GM18868 (cell line): ENCODE measurements around the gene AGBL4.

Experiments
- ATAC-seq: cut with Tn5 transposase; IDR thresholded peaks from one replicate; pipeline ENCODE4 v1.9.1; 2021; ENCODE audit warnings: mild to moderate bottlenecking, moderate library complexity; ENCODE audit not compliant: unreplicated experiment

Gene AGBL4

DNA sequence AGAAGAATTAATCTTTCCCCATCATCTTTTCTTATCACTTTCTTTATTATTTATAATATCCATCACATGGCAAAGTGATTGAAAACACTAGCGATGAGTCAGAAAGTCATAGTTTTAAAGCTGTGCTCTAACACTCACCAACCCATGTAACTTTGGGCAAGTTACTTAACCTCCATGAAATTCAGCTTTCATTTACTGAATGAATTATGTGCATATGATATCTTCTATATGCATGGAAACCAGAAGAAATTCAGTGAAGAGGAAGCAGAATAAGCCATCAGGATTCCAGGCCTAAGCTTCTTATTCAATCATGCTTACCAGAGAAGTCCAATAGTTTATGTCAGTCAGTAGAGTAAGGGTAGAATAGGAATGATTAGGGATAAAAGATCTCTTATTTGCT is 300.1 kb downstream of the AGBL4 start:
- no peak for ATAC-seq

DNA sequence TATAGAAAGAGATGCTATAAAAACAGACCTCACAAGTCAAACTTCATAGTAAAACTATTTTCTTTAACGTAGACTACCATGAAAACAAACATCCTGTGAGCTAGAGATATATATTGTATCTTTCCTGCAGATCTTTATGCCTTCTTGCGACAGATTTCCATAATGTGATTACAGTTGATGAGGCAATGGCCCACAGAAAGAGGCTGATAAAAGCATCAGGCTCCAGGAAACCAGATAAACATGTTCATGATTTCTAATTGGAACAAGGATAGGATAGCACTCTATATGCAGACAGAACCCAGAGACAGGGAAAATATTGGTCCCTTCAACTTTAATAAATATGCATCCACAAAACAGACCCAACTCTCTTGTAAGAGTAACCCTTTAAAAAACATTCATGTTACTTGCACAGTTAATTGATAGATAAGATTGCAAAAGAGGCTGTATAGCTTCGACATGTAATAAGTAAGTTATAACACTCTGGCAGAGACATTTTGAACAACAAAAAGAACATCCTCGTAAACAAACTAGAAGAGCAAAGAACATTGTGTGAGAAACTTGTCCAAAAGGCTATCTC is 329.4 kb downstream of the AGBL4 start:
- ATAC-seq, result no peak

DNA sequence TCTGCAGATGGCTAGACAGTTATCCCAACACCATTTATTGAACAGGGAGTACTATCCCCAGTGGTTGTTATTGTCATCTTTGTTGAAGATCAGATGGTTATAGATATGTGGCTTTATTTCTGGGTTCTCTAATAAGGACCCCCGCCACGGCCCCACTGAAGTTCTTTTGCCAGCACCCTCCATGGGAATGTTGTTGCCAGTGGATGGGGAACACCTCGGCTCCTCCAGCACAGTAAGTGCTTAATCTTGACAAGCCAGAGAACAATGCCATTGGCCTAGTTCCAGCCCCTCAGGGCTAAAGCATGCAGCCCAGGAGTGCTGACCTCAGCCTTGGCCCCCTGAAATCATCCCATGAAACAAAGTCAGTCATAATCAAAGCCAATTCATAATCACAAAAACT is 337.6 kb downstream of the AGBL4 start:
- ATAC-seq, result no peak

DNA sequence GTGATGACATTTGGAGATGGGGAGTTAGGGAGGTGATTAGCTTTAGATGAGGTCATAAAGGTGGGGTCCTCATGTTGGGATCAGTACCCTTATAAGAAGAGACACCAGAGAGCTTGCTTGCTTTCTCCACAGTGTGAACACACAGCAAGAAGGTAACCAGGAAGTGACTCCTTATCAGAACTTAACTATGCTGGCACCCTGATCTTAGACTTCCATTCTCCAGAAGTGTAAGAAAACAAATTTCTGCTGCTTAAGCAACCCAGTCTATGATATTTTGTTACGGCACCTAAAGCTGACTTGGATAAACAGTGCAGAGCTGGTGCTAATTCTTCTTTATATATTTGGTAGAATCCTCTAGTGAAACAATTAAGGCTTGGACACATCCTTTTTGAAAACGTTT is 346.0 kb downstream of the AGBL4 start:
- no peak for ATAC-seq

DNA sequence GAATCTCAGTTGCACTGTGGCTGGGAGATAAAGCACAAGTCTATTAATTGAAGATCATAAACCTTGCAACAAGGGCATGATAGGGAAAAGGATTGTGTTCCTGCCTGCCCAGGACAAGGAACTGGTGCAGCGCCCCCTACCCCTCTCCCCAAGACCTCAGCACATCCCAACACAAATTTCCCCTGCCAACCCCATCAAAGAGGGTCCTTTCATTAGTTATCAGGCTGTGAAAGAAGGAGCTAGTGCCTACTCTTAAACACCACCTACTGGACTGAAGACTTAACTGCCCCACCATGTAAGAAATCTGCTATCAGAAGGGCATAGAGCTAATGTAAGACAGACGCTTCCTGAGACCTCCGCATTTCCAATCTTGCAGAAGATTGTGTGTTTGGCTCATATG is 372.6 kb downstream of the AGBL4 start:
- no peak for ATAC-seq

DNA sequence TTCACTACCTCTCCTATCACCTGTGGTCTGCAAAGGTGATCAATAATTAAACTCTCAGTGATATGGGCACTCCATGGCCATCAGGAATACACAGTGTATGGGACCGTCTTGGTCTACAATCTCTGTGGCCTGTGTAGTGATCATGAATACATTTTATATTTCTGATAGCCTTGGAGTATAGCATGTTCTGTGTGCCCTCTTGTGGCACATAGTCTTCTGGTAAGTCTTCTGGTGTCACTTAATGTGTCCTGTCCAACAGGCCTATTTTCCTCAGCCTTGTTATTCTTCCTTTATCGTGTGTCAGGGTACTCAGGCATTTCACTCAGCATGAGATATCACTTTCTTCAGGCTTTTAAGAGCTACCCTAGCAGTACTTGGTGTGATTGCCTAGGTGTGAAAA is 393.6 kb downstream of the AGBL4 start:
- no peak for ATAC-seq

DNA sequence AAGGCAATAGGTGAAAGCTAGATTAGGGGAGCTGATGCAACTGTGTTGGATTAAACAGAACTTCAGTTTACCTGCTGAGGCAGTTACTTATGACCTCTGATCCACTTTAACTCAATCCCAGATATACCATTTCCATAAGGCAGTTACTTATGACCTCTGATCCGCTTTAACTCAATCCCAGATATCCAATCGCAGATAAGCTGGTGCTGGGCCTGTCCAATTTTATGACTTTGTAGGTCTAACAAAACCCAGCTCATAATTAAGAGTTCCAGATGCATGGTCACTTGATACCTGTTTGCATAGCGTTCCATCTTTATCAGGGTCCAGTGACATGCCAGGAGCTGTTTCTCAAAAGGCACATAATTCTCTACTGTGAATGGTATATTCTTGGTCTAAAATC is 396.0 kb downstream of the AGBL4 start:
- ATAC-seq, result no peak

DNA sequence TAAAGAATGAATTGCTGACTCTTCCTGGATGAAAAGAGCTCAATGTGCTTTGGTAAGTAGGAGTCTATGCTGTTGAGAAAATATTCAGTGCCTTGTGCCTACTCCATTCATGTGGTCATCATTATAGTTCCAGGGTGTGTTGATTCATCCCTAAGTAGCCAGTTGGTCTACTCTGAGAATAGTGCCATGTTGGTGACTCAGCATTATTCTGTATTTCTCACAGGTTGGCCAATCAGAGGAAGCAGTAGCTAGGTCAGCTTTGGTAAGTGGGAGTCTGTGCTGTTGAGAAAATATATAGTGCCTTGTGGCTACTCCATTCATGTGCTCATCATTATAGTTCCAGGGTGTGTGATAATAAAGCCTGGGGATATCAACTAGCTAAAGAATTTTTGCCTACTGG is 397.3 kb downstream of the AGBL4 start:
- ATAC-seq, result no peak

DNA sequence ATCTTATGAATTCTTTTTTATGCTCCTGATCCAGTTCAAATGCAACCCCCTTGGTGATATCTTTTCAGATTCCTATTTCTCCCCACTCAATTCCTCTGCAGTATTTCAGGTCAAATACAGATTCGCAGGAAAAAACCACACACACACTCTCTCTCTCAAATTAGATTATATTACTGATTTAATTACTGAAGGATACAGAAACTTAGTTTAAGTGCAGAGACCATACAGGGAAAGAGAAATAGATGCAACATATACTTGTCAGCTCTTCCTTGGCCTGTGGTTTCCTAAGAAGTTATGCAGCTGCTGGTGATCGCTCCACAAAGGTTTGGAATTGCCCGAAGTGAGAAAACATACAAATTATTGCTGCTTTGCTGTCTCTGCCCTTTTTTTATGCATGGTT is 400.9 kb downstream of the AGBL4 start:
- ATAC-seq, result no peak

DNA sequence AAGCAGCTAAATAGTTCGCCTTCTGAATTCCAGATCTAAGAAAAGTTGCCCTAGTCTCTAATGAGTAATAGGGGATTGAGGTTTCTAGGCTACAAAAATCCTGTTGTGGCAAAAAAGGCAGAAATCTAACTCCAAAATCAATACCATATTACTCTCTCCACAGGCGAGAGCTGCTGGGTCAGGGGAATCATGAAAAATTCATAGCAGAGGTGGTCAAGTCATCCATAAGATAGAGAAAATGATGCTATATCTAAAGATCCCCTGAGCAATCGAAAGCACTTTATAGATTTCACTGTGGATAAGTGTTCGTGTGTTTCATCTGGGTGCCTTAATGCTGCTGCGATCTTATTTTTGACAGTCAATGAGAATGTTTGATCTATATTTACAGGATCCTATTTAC is 417.7 kb downstream of the AGBL4 start:
- ATAC-seq, result no peak

DNA sequence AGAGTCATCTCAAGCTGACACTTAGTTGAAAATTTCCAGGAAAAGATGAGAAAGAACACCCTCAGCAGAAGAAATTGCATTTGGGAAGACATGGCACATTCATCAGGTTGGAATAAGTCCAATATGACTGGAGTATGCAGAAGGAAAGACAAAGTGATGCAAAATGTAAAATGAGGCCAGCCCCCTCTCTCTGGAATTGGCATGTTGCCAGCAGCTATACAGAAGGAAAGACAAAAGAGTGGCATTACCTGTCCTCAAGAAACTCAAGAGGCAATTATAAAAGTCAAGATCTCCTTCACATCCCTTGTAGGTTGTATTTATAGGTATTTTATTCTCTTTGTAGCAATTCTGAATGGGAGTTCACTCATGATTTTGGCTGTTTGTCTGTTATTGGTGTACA is 426.3 kb downstream of the AGBL4 start:
- ATAC-seq, result no peak

DNA sequence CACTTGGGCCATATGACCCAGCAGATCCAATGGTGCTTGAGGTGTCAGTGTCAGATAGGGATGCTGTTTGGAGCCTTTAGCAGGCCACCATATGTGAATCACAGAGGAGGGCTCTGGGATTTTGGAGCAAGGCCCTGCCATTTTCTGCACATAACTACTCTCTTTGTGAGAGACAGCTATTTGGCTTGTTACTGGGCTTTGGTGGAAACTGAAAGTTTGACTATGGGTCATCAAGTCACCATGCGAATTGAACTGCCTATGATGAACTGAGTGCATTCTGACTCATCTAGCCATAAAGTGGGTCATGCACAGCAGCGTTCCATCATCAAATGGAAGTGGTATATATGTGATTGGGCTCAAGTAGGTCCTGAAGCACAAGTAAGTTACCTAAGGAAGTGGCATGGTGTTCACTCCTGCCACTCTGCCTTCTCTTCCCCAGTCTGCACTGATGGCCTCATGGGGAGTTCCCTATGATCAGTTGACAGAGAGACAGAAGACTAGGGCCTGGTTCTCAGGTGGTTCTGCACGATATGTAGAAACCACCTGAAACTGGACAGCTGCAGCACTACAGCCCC is 447.3 kb downstream of the AGBL4 start:
- no peak for ATAC-seq

DNA sequence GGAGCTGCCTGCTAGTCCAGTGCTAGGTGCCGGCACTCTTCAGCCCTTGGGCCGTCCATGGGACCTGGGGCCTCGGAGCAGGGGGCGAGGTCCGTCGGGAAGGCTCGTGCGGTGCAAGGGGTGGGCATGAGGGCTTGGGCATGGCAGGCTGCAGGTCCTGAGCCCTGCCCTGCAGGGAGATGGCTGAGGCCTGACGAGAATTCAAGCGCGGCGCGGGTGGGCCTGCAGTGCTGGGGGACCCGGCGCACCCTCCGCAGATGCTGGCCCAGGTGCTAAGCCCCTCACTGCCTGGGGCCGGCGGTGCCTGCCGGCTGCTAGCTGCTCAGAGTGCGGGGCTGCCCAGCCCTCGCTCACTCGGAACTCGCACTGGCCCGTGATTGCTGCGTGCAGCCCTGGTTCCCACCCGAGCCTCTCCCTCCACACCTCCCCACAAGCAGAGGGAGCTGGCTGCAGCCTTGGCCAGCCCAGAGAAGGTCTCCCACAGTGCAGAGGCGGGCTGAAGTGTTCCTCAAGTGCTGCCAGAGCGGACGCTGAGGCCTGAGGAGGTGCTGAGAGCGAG is 467.0 kb downstream of the AGBL4 start:
- ATAC-seq, result no peak

DNA sequence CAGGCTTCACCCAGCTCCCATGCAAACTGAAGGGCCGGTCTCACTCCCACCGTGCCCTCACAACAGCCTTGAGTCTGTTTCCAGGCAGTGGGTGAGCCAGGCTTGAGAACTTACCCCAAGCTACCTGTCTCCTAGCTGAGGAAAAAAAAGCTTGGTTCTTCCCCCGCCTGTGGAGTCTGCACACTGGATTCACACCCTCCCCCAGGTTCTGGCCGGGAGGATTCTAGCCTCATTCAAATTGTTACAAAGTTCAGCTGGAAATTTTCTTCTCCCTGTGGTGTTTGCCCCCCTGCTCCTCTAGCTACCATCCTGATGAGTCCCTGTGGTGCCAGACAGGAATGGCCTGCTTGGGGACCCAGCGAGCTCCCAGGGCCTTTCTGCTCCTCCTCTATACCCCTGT is 471.7 kb downstream of the AGBL4 start:
- ATAC-seq, result no peak

DNA sequence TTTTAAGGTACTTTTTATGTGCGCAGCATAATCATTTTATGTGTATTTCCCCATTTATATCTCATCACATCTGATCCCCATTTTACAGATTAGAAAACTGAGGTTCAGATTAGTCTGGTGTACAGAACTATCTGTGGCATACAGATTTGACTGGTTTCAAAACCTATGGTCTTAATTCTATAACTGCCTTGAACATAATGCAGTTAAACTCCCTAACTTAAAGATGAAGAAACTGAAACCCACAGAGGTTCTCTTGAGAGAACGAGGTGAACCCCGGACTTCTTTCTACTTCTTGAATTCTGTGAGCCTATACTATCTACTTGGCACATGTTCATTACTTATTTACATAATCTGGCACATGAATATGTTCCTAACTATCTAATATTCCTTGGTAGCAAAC is 479.1 kb downstream of the AGBL4 start:
- ATAC-seq, result no peak

DNA sequence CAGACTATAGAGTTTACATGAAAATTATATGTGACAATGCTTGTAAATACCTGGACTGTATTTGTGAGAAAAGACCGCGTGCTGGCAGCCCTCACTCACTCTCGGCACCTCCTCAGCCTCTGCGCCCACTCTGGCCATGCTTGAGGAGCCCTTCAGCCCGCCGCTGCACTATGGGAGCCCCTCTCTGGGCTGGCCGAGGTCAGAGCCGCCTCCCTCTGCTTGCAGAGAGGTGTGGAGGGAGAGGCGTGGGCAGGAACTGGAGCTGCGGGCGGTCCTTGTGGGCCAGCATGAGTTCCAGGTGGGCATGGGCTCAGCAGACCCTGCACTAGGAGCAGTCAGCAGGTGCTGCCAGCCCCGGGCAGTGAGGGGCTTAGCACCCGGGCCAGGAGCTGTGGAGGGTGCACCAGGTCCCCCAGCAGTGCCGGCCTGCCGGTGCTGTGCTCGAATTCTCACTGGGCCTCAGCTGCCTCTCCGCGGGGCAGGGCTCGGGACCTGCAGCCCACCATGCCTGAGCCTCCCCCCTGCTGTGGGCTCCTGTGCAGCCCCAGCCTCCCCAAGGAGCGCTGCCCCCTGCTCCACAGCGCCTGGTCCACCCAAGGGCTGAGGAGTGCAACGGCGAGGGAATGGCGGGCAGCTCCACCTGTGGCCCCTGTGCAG is 482.5 kb downstream of the AGBL4 start:
- no peak for ATAC-seq

DNA sequence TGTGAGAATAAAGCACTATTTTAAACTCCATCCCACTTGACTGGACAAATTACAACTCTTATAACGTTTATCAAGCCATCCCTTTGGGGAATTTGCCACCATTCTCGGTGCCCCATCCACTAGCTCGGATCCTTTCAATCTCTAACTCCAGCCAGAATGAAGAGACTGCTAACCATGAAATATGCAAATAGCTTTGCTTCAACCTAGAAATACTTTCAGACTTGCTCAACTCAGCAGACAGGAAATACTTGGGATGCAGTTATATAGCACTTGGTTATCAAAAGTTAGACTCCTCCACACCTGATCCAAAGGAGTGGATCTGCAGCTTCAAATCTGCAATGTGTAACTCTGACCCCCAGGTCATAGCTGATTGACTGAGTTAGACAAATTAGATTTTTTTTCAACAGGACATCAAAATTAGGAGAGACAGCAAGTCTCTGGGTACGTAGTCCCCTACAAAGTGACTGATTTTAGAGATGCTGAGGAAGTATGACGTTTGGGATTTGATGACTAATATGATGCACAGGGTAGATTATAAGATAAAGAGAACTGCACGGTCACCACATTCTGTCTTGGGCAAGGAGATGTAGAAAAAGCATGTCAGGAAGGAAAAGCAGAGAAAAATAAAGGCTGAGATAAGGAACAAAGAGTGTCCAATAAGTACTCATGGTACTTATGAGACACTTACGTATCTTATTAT is 496.0 kb downstream of the AGBL4 start:
- no peak for ATAC-seq

DNA sequence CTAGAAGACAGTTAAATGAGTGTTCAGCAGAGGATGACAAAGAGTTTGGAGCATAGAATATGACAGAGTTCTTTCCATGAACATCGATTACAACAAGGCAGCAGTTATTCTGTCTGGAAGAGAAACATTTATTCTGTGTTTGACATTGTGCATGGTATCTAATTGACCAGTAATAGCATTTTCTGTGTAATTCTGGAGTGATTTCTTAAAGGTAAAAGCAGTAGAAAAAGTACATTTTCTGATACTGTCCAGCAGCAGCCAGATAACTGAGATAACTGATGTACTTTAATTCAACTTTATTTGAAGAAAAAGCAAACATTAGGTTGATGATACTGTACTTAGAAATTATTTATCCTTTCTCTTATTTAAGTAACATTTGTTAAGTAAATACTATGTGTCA is 497.1 kb downstream of the AGBL4 start:
- no peak for ATAC-seq

DNA sequence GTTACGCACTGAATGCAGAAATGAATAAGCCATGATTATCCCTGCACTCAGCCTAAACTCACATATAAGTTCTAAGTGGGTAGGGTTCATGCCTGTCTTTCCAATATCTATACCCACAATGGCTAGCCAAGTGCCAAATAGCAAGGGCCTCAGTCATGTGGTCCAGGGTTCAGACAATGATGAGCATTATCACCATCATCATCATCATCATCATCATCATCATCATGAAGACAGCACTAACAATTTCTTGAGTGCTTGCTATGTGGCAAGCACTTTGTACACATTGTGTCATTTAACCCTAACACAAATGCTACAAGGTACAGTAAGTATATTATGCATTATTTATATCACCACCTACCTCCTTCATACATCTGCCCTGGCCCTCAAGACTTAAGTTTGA is 500.0 kb downstream of the AGBL4 start:
- ATAC-seq, result no peak

DNA sequence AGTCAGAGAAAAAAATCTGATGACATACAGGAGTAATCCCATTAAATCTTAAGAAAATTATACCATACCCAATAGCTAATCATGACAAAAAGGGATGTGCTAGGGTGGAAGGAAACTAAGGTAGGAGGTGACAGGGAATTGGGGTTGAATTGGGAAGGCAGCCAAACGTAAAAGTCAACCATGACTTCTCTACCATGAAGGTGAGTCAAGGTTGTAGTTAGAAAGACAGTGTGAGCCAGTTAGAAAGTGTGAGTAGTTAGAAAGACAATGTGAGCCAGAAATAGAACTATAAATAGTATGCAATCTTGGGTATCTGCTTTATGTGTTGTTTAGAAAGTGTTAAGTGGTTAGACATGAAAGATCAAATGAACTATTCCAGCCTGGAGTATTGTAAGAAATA is 556.8 kb downstream of the AGBL4 start:
- no peak for ATAC-seq

DNA sequence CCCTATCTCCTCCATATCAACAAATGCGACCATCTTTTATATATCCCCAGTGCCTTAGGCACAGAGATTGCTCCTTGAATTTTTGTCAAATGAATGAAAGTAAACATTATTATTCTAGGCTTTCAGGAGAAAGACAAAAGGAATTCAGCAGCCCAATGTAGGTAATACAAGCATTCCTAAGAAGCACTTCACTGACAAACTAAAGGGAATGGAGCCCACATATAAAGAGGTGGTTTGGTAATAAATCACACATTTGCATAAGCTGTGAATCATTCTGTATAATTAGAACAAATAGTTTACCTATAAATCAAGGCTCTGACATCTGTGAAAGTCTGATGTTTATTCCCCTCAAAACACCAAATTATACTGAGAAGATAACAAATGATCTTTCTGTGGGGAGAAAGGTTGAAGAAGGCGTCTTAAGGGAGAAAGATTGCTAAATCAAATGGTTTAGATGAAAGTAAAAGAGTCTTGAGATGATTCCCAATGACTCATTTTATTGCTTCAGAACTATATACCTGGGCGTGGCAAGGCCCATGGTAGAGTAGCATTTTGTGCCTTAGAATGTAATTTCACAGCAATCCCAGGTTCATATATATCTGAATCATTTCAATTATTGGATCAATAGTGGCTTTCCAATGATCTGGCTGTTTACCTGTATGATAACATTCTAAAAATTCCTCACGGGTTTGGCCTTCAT is 558.1 kb downstream of the AGBL4 start:
- no peak for ATAC-seq
